ENCODE measurements around the gene IL17RA.
A peak's percentile ranks its signal among the peaks of the same experiment; 100 is the strongest.

The IL17RA gene

GRCh38 chr22:17083811-17084441 is 874 bp upstream of the IL17RA start:
- no peak for DNase-seq

- no peak for DNase-seq
These were observed 729 bp downstream of the IL17RA start for GRCh38 chr22:17085277-17086181.

- DNase-seq: no peak
These were observed 1.5 kb downstream of the IL17RA start for GRCh38 chr22:17086296-17086695.

GRCh38 chr22:17086788-17087497 is 2.1 kb downstream of the IL17RA start:
- no peak for DNase-seq

GRCh38 chr22:17087498-17088131 is 2.8 kb downstream of the IL17RA start:
- DNase-seq: no peak

GRCh38 chr22:17090550-17090949 is 5.8 kb downstream of the IL17RA start:
- DNase-seq: no peak

- no peak for DNase-seq
These were observed 7.1 kb downstream of the IL17RA start for GRCh38 chr22:17091851-17092250.

GRCh38 chr22:17093081-17093480 is 8.3 kb downstream of the IL17RA start:
- DNase-seq: no peak

- no peak for DNase-seq
These were observed 10.7 kb downstream of the IL17RA start for GRCh38 chr22:17095538-17095937.

GRCh38 chr22:17096071-17096470 is 11.3 kb downstream of the IL17RA start:
- no peak for DNase-seq

- no peak for DNase-seq
These were observed 12.3 kb downstream of the IL17RA start for GRCh38 chr22:17097062-17097461.

GRCh38 chr22:17097701-17098100 is 12.9 kb downstream of the IL17RA start:
- no peak for DNase-seq

- peak in 1 of 14 donors; percentile 50 for DNase-seq
These were observed 13.6 kb downstream of the IL17RA start for GRCh38 chr22:17098379-17098819.

GRCh38 chr22:17100621-17101020 is 15.8 kb downstream of the IL17RA start:
- no peak for DNase-seq

GRCh38 chr22:17101475-17102296 is 16.9 kb downstream of the IL17RA start:
- DNase-seq: no peak

- DNase-seq: no peak
These were observed 17.5 kb downstream of the IL17RA start for GRCh38 chr22:17102297-17102667.

GRCh38 chr22:17103351-17103750 is 18.6 kb downstream of the IL17RA start:
- DNase-seq: no peak

GRCh38 chr22:17104336-17104935 is 19.6 kb downstream of the IL17RA start:
- DNase-seq: no peak

GRCh38 chr22:17105143-17106129 is 20.6 kb downstream of the IL17RA start:
- DNase-seq: no peak

GRCh38 chr22:17106161-17106784 is 21.5 kb downstream of the IL17RA start:
- DNase-seq: no peak

All from C1 segment of cervical spinal cord (tissue), 14 donors.